ENCODE data around the gene TRIM65.
"Not testable (repeated sequence)": the region's sequence is repeated elsewhere in the genome, so short reads cannot be mapped to it uniquely, and the experiment has no call there.

- not testable (repeated sequence) for TF ChIP-seq CTCF (conservative IDR thresholded peaks at IDR 0.05); ZFX (IDR thresholded peaks at IDR 0.05)
Observed at GRCh38 chr17:75868730-75869281, 27.9 kb downstream of the TRIM65 start.

Measured in C4-2B (cell line).